ENCODE results near the gene CCDC85B.

- TF ChIP-seq EZH2 (IDR thresholded peaks at IDR 0.05) (no peak), POLR2AphosphoS5 (IDR thresholded peaks at IDR 0.05; ENCODE audit: borderline replicate concordance, low read depth, low read length) (no peak), FOXP2 (optimal IDR thresholded peaks at IDR 0.05; ENCODE audit: control extremely low read depth, extremely low read length, insufficient read depth) (no peak)
Observed at GRCh38 chr11:65921033-65921555, 30.6 kb downstream of the CCDC85B start.

All from SK-N-MC (cell line).